ENCODE results near the gene TBC1D10A.
"Not testable (repeated sequence)": the region's sequence is repeated elsewhere in the genome, so short reads cannot be mapped to it uniquely, and the experiment has no call there.

The TBC1D10A gene

GRCh38 chr22:30347255-30347892 is 20.6 kb upstream of the TBC1D10A start:
- no peak for DNase-seq (ENCODE audit: low read depth in 2 of 2)

GRCh38 chr22:30344447-30345200 is 17.9 kb upstream of the TBC1D10A start:
- DNase-seq (ENCODE audit: low read depth in 2 of 2) = peak in 1 of 2 donors; percentile 41

GRCh38 chr22:30340911-30341685 is 14.4 kb upstream of the TBC1D10A start:
- no peak for DNase-seq (ENCODE audit: low read depth in 2 of 2)

GRCh38 chr22:30338802-30339201 is 12.1 kb upstream of the TBC1D10A start:
- no peak for DNase-seq (ENCODE audit: low read depth in 2 of 2)

- not testable (repeated sequence) for DNase-seq (ENCODE audit: low read depth in 2 of 2)
Observed at GRCh38 chr22:30338341-30338740, 11.6 kb upstream of the TBC1D10A start.

- DNase-seq (ENCODE audit: low read depth in 2 of 2) = no peak
Observed at GRCh38 chr22:30337461-30337778, 10.7 kb upstream of the TBC1D10A start.

GRCh38 chr22:30336752-30337460 is 10.2 kb upstream of the TBC1D10A start:
- DNase-seq (ENCODE audit: low read depth in 2 of 2) = no peak

- DNase-seq (ENCODE audit: low read depth in 2 of 2) = no peak
Observed at GRCh38 chr22:30335236-30335635, 8.5 kb upstream of the TBC1D10A start.

- DNase-seq (ENCODE audit: low read depth in 2 of 2) = no peak
Observed at GRCh38 chr22:30334646-30335045, 7.9 kb upstream of the TBC1D10A start.

- DNase-seq (ENCODE audit: low read depth in 2 of 2) = no peak
Observed at GRCh38 chr22:30333707-30334087, 7.0 kb upstream of the TBC1D10A start.

GRCh38 chr22:30332994-30333706 is 6.4 kb upstream of the TBC1D10A start:
- DNase-seq (ENCODE audit: low read depth in 2 of 2) = no peak

GRCh38 chr22:30332551-30332950 is 5.8 kb upstream of the TBC1D10A start:
- DNase-seq (ENCODE audit: low read depth in 2 of 2) = no peak

GRCh38 chr22:30328466-30329049 is 1.8 kb upstream of the TBC1D10A start:
- DNase-seq (ENCODE audit: low read depth in 2 of 2) = no peak

GRCh38 chr22:30327864-30328345 is 1.2 kb upstream of the TBC1D10A start:
- no peak for DNase-seq (ENCODE audit: low read depth in 2 of 2)

- no peak for DNase-seq (ENCODE audit: low read depth in 2 of 2)
Observed at GRCh38 chr22:30326255-30326705, 461 bp downstream of the TBC1D10A start.

- no peak for DNase-seq (ENCODE audit: low read depth in 2 of 2)
Observed at GRCh38 chr22:30325724-30326254, 952 bp downstream of the TBC1D10A start.

GRCh38 chr22:30325065-30325720 is 1.5 kb downstream of the TBC1D10A start:
- DNase-seq (ENCODE audit: low read depth in 2 of 2) = no peak

GRCh38 chr22:30324014-30324730 is 2.6 kb downstream of the TBC1D10A start:
- no peak for DNase-seq (ENCODE audit: low read depth in 2 of 2)

GRCh38 chr22:30323246-30323645 is 3.5 kb downstream of the TBC1D10A start:
- DNase-seq (ENCODE audit: low read depth in 2 of 2) = no peak

Measured in stimulated activated CD8-positive, alpha-beta memory T cell treated with anti-CD3 and anti-CD28 coated beads, Interleukin-15, amount 100 ng/mL, for 48 hours (primary cell).